Measurements from ENCODE around the gene PCDHGB5. TPM values are rescaled to one million over a fixed set of nuclear protein-coding genes. Genes with fewer than 3 reads are reported as not detected.
A peak's percentile ranks its signal among the peaks of the same experiment; 100 is the strongest.
"Not testable (repeated sequence)": the region's sequence is repeated elsewhere in the genome, so short reads cannot be mapped to it uniquely, and the experiment has no call there.

The PCDHGB5 gene
- total RNA-seq, 1 donor from 2014 or later = 2.7 TPM

GRCh38 chr5:141427783-141428426, 30.2 kb downstream of the PCDHGB5 start:
- Mint-ChIP-seq H3K27me3 (peaks cover 51% of the 10 kb centered on the region), H3K4me1 (peaks cover 16% of the 10 kb centered on the region), H3K4me3 (no peak overlapping the region), H3K27ac (no peak overlapping the region), H3K9me3 (peaks cover 20% of the 10 kb centered on the region), H3K36me3 (ENCODE audit: low read depth) (peaks cover 5% of the 10 kb centered on the region)
- DNase-seq (no peak), ATAC-seq (ENCODE audit: low read depth) (no peak)
- POLR2A ChIA-PET = no interaction called here
- CTCF ChIA-PET = interaction anchor here (0.7 to 1.4 kb wide), 2 partner anchors 11 to 85 kb away, joined by 3 read pairs; partner anchors contain the start of gene PCDHGB7
- no peak for TF ChIP-seq CTCF (IDR thresholded peaks at IDR 0.05)
- intact Hi-C loops (cut with micrococcal nuclease) = no loop called here

GRCh38 chr5:141430332-141431113, 32.8 kb downstream of the PCDHGB5 start, which contains the start of gene PCDHGA12:
Gene PCDHGA12 (plus strand): TSS chr5:141430507. CDS start chr5:141430760, 253 bp downstream.
- CTCF ChIA-PET = interaction anchor here (0.6 to 3.3 kb wide), 25 partner anchors 10 to 210 kb away, joined by 3 to 58 read pairs (median 4); partner anchors contain the start of genes PCDHB14, PCDHGA10, PCDHGA11 and PCDHGC3
- DNase-seq (no peak), ATAC-seq (ENCODE audit: low read depth) (peak; percentile 86)
- peak within 1 kb of the TSS; percentile 80 for H3K4me3 Mint-ChIP-seq
- H3K27me3 Mint-ChIP-seq = peaks cover 46% of the 10 kb centered on the region
- H3K9me3 Mint-ChIP-seq = peaks cover 19% of the 10 kb centered on the region
- H3K4me1 Mint-ChIP-seq = peaks cover 16% of the 10 kb centered on the region
- no peak for TF ChIP-seq CTCF (IDR thresholded peaks at IDR 0.05)
- intact Hi-C loops (cut with micrococcal nuclease) = loop anchor here (1.0 to 2.0 kb wide), 4 partner anchors 46 to 128 kb away; no protein-coding TSS in a partner anchor
- H3K36me3 Mint-ChIP-seq (ENCODE audit: low read depth) = peaks cover 7% of the 10 kb centered on the region
- POLR2A ChIA-PET = interaction anchor here (1.0 to 1.9 kb wide), 4 partner anchors 81 to 134 kb away, joined by 3 to 8 read pairs (median 5); partner anchors contain the start of gene TAF7
- peak within 1 kb of the TSS; percentile 76 for H3K27ac Mint-ChIP-seq

GRCh38 chr5:141431286-141431685, 33.5 kb downstream of the PCDHGB5 start:
- CTCF ChIA-PET = interaction anchor here (1.5 to 3.3 kb wide), 12 partner anchors 11 to 208 kb away, joined by 3 to 58 read pairs (median 10); partner anchors contain the start of genes PCDHB14, PCDHGA10, PCDHGA11 and TAF7
- H3K4me3 Mint-ChIP-seq = peak overlapping the region; percentile 80
- peaks cover 16% of the 10 kb centered on the region for H3K4me1 Mint-ChIP-seq
- peaks cover 19% of the 10 kb centered on the region for H3K9me3 Mint-ChIP-seq
- peak; percentile 38 for ATAC-seq (ENCODE audit: low read depth)
- DNase-seq = no peak
- intact Hi-C loops (cut with micrococcal nuclease) = loop anchor here (2.0 kb wide), 2 partner anchors 46 to 82 kb away; no protein-coding TSS in a partner anchor
- H3K27me3 Mint-ChIP-seq = peaks cover 41% of the 10 kb centered on the region
- peak overlapping the region; percentile 53 for H3K27ac Mint-ChIP-seq
- peaks cover 7% of the 10 kb centered on the region for H3K36me3 Mint-ChIP-seq (ENCODE audit: low read depth)
- no peak for TF ChIP-seq CTCF (IDR thresholded peaks at IDR 0.05)
- POLR2A ChIA-PET = interaction anchor here (1.0 to 1.9 kb wide), 3 partner anchors 111 to 133 kb away, joined by 3 to 8 read pairs (median 7); partner anchors contain the start of gene TAF7

- peak overlapping the region; percentile 80 for H3K4me3 Mint-ChIP-seq
- ATAC-seq (ENCODE audit: low read depth); intact Hi-C loops (cut with micrococcal nuclease); H3K36me3 Mint-ChIP-seq (ENCODE audit: low read depth); H3K27ac Mint-ChIP-seq; DNase-seq; POLR2A ChIA-PET: not testable (repeated sequence)
- H3K4me1 Mint-ChIP-seq = peaks cover 16% of the 10 kb centered on the region
- peaks cover 34% of the 10 kb centered on the region for H3K27me3 Mint-ChIP-seq
- H3K9me3 Mint-ChIP-seq = peaks cover 19% of the 10 kb centered on the region
- CTCF ChIA-PET = interaction anchor here (2.4 to 2.8 kb wide), 3 partner anchors 19 to 132 kb away, joined by 11 to 58 read pairs (median 27); partner anchors contain the start of gene PCDHGA10
Observed at GRCh38 chr5:141432308-141432707, 34.6 kb downstream of the PCDHGB5 start.

GRCh38 chr5:141432726-141433125, 35.0 kb downstream of the PCDHGB5 start:
- POLR2A ChIA-PET; DNase-seq; CTCF ChIA-PET; intact Hi-C loops (cut with micrococcal nuclease); H3K27ac Mint-ChIP-seq; H3K36me3 Mint-ChIP-seq (ENCODE audit: low read depth); ATAC-seq (ENCODE audit: low read depth); H3K4me3 Mint-ChIP-seq: not testable (repeated sequence)
- H3K9me3 Mint-ChIP-seq = peaks cover 19% of the 10 kb centered on the region
- H3K4me1 Mint-ChIP-seq = peaks cover 16% of the 10 kb centered on the region
- peaks cover 30% of the 10 kb centered on the region for H3K27me3 Mint-ChIP-seq

All from activated B cell treated with CpG ODN at 0.5 μM for 24 hours (primary cell).